ENCODE results near the gene KIFAP3.
"Not testable (repeated sequence)": the region's sequence is repeated elsewhere in the genome, so short reads cannot be mapped to it uniquely, and the experiment has no call there.

The KIFAP3 gene

DNA sequence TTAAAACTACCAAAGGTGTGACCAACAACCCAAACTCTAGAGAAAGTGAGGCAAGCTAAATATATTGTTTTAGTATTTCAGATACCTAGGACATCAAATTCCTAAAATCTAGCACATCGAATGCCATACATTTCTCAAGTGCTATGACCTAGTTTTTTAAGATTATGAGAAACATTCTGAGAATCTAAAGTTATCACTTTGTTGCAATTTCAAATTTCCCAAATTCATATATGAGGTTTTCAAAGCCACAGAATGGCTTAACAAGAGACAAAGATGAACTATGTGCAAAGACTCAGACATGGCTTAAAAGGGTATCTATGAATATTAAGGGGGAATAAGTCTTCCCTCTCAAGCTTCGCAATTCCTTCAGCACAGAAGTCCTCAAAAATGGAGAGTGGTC, 187.6 kb downstream of the KIFAP3 start:
- no peak for DNase-seq (ENCODE audit: low spot score)

DNA sequence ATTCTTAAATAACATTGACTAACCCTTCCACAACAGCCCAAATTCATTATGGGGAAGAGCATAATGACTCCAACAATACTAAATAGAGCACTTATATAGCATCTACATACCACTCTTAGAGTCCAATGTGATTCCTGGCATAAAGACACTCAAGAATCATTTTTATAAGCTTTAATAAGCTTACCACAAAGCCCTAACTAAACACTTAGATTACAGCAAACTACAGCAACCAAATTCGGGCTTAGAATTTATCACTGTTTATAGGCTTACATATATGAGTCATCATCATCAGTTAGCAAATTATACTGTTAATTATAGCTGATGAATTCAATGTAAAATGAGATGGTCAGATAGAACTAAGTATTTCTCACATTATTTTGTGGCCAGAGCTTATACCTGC, 188.1 kb downstream of the KIFAP3 start:
- no peak for DNase-seq (ENCODE audit: low spot score)

DNA sequence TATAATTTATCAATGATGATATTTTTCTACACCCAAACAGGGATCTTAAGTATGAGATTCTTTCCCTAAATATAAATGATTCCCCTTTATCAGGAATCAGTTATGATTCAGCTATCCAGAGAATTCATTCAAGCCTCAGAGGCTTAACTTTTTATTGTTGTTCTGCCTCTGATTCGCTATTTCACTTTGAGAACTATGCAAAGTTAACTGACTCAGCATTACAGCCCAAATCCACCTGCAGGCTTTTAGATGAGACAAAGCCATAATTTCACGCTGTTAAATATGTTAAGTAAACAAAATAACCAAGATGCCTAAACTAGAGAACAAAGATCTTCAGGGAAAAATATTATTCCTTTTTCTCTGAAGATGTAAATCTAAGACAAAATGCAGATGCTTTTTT, 189.3 kb downstream of the KIFAP3 start:
- no peak for DNase-seq (ENCODE audit: low spot score)

DNA sequence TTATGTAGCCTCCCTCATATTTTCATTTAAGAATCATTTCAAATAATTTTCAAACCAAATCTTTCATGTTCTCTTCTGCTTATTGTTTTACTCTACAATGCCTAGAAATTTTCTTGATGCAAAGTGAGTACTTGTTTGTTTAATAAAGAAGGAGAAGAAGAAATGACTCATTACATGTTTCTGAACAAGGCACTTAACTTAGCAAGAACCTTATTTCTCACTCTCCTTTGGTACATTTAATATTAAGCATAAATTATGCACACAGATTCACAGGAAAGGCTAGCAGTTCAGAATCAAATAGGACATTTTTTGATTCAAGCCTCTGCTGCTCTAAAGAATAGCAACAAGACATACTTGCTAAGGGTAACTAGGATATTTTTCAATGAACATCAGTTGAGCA, 189.9 kb downstream of the KIFAP3 start:
- DNase-seq (ENCODE audit: low spot score) = no peak

DNA sequence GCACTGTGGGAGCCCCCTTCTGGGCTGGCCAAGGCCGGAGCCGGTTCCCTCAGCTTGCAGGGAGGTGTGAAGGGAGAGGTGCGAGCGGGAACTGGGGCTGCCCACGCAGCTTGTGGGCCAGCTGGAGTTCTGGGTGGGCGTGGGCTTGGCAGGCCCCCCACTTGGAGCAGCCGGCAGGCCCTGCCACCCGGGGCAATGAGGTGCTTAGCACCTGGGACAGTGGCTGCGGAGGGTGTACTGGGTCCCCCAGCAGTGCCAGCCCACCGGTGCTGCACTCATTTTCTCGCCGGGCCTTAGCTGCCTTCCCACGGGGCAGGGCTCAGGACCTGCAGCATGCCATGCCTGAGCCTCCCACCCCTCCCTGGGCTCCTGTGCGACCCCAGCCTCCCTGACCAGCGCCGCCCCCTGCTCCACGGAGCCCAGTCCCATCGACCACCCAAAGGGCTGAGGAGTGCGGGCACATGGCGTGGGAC, 192.4 kb downstream of the KIFAP3 start:
- no peak for DNase-seq (ENCODE audit: low spot score)

DNA sequence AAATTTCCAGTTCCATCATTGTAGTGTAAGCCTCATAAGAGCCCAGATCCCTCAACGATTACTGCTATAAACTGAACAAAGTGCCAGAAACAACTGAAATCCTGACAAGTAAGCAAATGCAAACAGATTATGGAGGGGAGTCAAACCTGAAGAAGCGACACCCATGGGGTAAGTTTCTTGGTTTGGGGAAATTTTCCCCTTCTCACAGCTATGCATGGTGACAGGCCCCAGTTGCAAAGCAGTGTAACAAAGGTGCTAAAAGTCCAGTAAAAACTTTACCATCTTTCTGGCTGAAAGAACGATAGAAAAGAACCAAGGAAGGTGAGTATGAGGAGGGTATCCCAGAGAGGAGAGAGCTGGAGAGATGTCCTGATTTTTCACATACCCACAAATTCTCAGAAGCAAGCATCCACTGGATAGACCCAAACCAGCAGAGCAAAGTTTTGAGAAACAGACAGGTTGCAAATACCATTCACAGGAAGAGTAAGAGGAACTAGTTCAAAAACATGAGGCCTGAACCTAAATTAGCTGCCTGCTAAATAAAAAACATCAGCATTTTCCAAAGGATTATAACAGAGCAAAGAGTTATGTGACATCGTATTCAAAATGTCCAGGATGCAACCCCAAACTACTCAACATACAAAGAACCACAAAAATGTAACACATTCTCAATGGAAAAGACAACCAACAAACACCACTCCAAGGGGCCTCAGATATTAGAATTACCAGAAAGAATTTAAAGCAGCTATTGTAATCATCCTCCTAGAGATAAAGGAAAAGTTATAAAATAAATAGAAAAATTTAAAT, 195.3 kb downstream of the KIFAP3 start:
- DNase-seq (ENCODE audit: low spot score) = no peak

DNA sequence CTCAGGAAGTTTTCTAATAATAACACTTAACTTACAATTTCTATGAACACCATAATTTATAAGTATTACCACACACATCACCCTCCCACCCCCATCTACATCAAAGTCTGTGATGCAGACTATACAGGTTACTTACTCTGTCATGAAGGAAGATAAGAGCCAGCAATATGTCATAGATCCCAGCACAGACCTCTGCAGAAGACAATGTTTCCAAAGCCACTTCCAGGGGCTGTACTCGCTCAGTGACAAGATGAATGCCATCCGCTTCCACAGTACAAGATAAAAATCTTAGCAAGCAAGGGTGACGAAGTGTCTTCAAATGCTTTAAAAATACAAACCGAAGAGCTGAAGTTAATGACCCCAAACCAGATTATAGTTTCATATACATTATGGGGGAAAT, 196.0 kb downstream of the KIFAP3 start:
- DNase-seq (ENCODE audit: low spot score) = no peak

DNA sequence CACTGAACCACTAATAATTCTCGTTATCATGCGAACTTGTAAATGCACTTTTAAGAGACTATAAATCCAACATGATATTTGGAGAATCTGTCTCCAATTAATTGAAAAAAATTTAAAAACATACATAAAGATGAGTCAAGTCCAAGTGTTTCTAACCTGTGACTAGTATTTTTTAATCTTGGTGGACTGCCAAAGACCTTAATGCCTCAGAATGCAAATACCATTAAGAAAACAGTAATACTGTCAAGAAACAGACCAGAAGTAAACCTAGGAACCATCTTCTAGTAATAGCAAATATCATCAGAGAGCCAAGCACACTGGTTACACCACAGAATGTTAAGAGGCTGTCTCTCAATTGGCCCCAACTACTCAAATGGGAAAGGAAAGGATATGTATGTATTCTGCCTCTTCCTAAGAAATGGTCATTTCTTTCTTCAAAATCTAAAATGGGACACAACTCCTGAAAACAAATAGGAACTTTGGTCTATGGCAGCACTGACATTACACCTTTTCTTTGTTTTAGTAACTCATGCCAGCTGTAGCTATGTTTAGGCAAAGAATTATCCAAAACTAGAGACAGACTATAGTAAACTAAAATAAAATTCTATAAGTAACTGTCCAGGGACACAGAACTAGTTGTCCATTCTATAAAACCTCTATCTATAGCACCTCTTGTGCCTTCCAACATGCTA, 196.5 kb downstream of the KIFAP3 start:
- no peak for DNase-seq (ENCODE audit: low spot score)

DNA sequence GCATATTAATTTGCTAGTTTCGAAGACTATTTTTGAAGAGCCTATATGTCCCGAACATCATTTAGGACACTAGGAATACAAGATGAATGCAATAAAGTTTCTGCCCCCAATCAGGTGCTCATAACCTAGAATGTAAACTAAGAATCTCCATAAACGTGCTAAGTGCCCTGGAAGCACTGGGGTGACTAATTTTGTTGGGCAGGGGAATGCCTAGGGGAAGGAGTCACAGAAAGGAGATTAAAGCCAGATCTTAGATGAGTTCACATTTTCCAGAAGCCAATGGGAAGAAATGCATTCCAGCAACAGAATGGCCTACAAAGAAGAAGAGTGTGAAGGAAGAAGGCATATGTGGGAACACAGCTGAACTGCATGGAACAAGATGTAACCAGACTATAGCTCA, 200.3 kb downstream of the KIFAP3 start:
- no peak for DNase-seq (ENCODE audit: low spot score)

DNA sequence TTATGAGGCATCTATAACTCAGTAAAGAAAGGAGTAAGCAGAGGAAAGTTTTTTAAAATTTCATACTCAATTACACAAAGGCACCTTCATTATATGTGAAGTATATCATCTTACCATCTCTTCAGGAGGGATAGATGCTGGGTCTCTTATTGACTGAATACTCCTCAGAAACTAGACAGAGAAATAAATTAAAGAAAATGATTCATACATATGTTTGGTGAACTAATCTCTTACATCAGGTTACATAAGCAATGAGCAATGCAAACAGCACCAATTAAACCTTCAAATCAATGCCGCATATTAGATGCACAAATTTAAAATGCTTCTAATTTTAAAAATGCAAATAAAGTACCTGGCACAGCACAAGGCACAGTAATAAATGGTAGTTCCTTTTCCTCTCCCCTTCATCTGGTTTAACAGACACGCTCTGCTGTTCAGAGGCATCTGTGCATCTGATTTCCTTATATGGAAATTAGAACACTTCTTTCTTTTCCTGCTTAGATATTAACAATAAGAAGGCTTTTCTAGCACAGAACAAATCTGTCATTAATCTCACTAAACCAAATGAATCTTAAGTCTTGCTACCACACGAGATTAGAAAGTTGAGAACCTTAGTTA, 200.8 kb downstream of the KIFAP3 start:
- DNase-seq (ENCODE audit: low spot score) = no peak

DNA sequence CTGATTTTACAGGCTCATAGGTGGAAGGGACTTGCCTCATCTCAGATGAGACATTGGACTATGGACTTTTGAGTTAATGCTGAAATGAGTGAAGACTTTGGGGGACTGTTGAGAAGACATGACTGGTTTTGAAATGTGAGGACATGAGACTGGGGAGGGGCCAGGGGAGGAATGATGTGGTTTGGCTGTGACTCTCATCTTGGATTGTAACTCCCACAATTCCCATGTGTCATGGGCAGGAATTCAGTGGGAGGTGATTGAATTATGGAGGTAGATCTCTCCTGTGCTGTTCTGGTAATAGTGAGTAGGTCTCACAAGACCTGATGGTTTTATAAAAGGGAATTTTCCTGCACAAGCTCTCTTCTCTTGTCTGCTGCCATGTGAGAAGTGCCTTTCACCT, 201.6 kb downstream of the KIFAP3 start:
- DNase-seq (ENCODE audit: low spot score) = no peak

DNA sequence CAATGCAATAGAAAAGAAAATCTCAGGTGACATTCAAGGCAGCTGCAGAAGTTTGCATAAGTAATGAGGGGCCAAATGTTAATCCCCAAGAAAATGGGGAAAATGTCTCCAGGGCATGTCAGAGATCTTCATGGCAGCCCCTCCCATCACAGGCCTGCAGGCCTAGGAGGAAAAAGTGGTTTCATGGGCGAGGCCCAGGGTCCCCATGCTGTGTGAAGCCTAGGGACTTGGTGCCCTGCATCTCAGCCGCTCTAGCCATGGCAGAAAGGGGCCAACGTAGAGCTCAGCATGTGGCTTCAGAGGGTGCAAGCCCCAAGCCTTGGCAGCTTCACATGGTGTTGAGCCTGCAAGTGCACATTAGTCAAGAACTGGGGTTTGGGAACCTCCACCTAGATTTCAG, 202.5 kb downstream of the KIFAP3 start:
- not testable (repeated sequence) for DNase-seq (ENCODE audit: low spot score)

All from activated CD4-positive, alpha-beta T cell treated with anti-CD3 and anti-CD28 coated beads, Interleukin-2, Interleukin-4, amounts not matched to agents 100 ng/mL and 50 ng/mL, durations not matched to agents 16 hours and 8 hours (primary cell).